Measurements from ENCODE around the gene HDGF.

GRCh38 chr1:156765666-156766065 lies 14.2 kb upstream of the HDGF start:
- TF ChIP-seq, protein P1, sequence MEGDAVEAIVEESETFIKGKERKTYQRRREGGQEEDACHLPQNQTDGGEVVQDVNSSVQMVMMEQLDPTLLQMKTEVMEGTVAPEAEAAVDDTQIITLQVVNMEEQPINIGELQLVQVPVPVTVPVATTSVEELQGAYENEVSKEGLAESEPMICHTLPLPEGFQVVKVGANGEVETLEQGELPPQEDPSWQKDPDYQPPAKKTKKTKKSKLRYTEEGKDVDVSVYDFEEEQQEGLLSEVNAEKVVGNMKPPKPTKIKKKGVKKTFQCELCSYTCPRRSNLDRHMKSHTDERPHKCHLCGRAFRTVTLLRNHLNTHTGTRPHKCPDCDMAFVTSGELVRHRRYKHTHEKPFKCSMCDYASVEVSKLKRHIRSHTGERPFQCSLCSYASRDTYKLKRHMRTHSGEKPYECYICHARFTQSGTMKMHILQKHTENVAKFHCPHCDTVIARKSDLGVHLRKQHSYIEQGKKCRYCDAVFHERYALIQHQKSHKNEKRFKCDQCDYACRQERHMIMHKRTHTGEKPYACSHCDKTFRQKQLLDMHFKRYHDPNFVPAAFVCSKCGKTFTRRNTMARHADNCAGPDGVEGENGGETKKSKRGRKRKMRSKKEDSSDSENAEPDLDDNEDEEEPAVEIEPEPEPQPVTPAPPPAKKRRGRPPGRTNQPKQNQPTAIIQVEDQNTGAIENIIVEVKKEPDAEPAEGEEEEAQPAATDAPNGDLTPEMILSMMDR (IDR thresholded peaks at IDR 0.05; ENCODE audit: low read depth, low read length, poor library complexity, severe bottlenecking) = no peak
- no peak for TF ChIP-seq EZH2phosphoT487 (IDR thresholded peaks at IDR 0.05; ENCODE audit: borderline replicate concordance, low read length)
